SK-N-SH treated with all-trans-retinoic acid at 6 μM for 48 hours (cell line): ENCODE results near the gene RAB31.

Experiments
- ARNTL ChIP-seq: fragments of 450-650 bp; formaldehyde crosslinking; IDR thresholded peaks from 2 replicates; pipeline ENCODE4 v1.5.0; 2020; ENCODE audit warnings: low read depth, mild to moderate bottlenecking, moderate library complexity, borderline replicate concordance
- PATZ1 ChIP-seq: fragments of 250-450 bp; sonication (Bioruptor Pico); IDR thresholded peaks from 2 replicates; pipeline ENCODE4 v1.8.0; 2020; ENCODE audit warnings: mild to moderate bottlenecking, moderate library complexity, borderline replicate concordance
- ZC3H10 ChIP-seq: fragments of 250-450 bp; sonication (Bioruptor Pico); IDR thresholded peaks from 2 replicates; pipeline ENCODE4 v1.5.1; 2021; ENCODE audit warnings: mild to moderate bottlenecking, moderate library complexity

GRCh38 chr18:9878095-9878494, 170.0 kb downstream of the RAB31 start:
- TF ChIP-seq PATZ1 (CRISPR knock-in tag): no peak
- TF ChIP-seq ZC3H10 (CRISPR knock-in tag): no peak
- TF ChIP-seq ARNTL: no peak
